HG03108 (cell line): Measurements from ENCODE around the gene TMBIM4.
"Not testable (repeated sequence)": the region's sequence is repeated elsewhere in the genome, so short reads cannot be mapped to it uniquely, and the experiment has no call there.

Experiments used
- ATAC-seq: cut with Tn5 transposase; IDR thresholded peaks from one replicate; pipeline ENCODE4 v1.9.1; 2021; ENCODE audit warnings: moderate library complexity; ENCODE audit not compliant: unreplicated experiment

TMBIM4 gene

GRCh38 chr12:66169221-66170170, at the start of gene TMBIM4:
Gene TMBIM4, minus strand, starts transcription at chr12:66169996. Its CDS starts 45 bp downstream, at chr12:66169951.
- peak; percentile 80 for ATAC-seq

GRCh38 chr12:66217342-66217917, 47.6 kb upstream of the TMBIM4 start:
- no peak for ATAC-seq

- ATAC-seq: not testable (repeated sequence)
These were observed 43.2 kb upstream of the TMBIM4 start for GRCh38 chr12:66213011-66213410.

GRCh38 chr12:66211573-66211972, 41.8 kb upstream of the TMBIM4 start:
- not testable (repeated sequence) for ATAC-seq

GRCh38 chr12:66210840-66211239, 41.0 kb upstream of the TMBIM4 start:
- no peak for ATAC-seq

- ATAC-seq: no peak
These were observed 36.3 kb upstream of the TMBIM4 start for GRCh38 chr12:66206141-66206540.

GRCh38 chr12:66203820-66204219, 34.0 kb upstream of the TMBIM4 start:
- ATAC-seq: no peak

- ATAC-seq: no peak
These were observed 30.2 kb upstream of the TMBIM4 start for GRCh38 chr12:66199831-66200509.

- ATAC-seq: no peak
These were observed 29.3 kb upstream of the TMBIM4 start for GRCh38 chr12:66199141-66199540.

- no peak for ATAC-seq
These were observed 27.7 kb upstream of the TMBIM4 start for GRCh38 chr12:66197495-66197921.

- peak; percentile 90 for ATAC-seq
These were observed 27.0 kb upstream of the TMBIM4 start for GRCh38 chr12:66196806-66197205.

- ATAC-seq: no peak
These were observed 25.4 kb upstream of the TMBIM4 start for GRCh38 chr12:66195242-66195641.

- no peak for ATAC-seq
These were observed 24.3 kb upstream of the TMBIM4 start for GRCh38 chr12:66194122-66194521.

- no peak for ATAC-seq
These were observed 21.8 kb upstream of the TMBIM4 start for GRCh38 chr12:66191547-66192126.

- no peak for ATAC-seq
These were observed 20.9 kb upstream of the TMBIM4 start for GRCh38 chr12:66190519-66191370.

- ATAC-seq: no peak
These were observed 20.1 kb upstream of the TMBIM4 start for GRCh38 chr12:66189889-66190288.

GRCh38 chr12:66189486-66189843, 19.7 kb upstream of the TMBIM4 start:
- peak; percentile 23 for ATAC-seq

- ATAC-seq: peak; percentile 64
These were observed 19.0 kb upstream of the TMBIM4 start, which contains the start of gene IRAK3 for GRCh38 chr12:66188584-66189485. Gene IRAK3, plus strand, starts transcription at chr12:66189214. Its CDS starts 86 bp downstream, at chr12:66189300.

GRCh38 chr12:66187821-66188220, 18.0 kb upstream of the TMBIM4 start:
- no peak for ATAC-seq
